Kidney tubule cell (primary cell): ENCODE data around the gene BNC2.
"Not testable (repeated sequence)": the region's sequence is repeated elsewhere in the genome, so short reads cannot be mapped to it uniquely, and the experiment has no call there.

ENCODE experiments used
- DNase-seq: peaks from one replicate; pipeline ENCODE4 v3.0.0-alpha.2; 2018; ENCODE audit warnings: low spot score

BNC2 gene

DNA sequence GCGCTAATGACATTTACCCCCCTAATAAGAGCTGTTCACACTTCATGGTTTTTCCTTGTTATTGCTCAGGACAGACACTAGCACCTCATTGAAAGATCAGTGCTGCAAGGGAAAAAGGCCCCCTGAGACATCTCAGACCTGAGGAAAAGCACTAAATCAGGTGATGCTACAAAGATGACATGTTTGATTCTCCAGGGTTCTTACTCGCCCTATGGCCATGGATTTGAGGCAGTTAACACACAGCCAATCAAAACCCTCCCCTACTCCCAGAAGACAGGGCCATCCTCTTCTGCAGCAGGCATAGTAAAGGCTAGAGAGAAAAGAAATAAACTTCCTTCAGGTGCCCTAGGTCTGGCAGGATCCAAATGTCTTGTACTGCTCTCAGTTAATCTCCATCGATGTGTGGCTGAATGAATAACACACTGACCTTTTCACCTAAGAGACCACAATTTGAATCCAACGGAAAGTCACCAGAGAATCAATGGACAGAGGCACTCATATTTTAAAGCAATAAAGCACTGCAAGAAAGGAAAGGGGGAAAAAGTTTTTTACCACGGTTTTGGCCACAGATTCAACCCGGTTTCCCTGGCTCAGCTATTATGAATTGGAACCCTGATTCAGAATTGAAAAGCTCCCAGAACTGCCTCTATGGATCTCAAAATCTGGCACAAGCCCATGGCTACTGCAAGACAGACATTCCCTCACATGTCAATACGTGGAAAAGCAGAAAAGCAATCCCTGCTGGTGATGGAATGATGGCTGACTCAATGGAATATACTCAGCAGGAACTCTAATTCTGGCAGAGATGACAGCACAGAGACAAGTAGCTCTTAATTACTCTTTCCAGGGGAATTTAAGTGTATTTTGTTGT, 329.5 kb downstream of the BNC2 start:
- peak; percentile 50 for DNase-seq

- not testable (repeated sequence) for DNase-seq
These were observed 330.8 kb downstream of the BNC2 start for GRCh38 chr9:16539626-16540025.

- peak; percentile 76 for DNase-seq
These were observed 334.9 kb downstream of the BNC2 start for GRCh38 chr9:16535555-16535954.

DNA sequence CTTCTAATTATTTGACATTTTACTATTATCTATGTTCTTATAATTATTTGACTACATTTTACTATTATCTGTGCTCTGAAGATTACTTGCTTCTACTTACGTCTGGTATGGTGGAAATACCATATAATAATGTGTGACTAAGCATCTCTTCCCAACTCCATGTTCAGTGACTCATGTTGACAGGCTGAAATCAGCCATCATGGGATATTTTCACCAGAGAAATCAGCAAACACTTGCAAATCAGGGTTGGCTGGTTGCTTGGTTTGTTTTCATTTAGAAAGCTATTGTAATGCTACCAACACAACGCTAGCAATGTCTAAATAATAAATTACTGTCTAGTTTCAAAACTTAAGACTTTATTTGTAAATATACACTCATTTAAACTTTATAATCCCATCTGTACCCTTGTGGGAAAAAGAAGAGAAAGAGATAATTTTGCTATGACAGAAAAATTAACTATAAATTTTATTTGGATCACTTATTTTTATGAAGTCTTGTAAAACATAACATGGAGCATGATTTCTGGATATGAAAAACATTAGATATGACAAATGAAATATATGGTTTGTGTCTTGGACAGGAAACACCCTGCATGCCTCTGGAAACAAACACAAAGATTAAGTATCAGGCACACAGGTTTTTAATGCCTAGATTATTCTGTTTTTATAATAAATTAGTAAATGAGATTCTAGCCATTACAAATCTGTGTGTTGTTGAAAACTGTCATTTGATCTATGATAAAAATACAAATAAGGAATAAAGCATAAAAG, 337.6 kb downstream of the BNC2 start:
- DNase-seq: peak; percentile 67

- no peak for DNase-seq
These were observed 338.2 kb downstream of the BNC2 start for GRCh38 chr9:16532272-16532671.

DNA sequence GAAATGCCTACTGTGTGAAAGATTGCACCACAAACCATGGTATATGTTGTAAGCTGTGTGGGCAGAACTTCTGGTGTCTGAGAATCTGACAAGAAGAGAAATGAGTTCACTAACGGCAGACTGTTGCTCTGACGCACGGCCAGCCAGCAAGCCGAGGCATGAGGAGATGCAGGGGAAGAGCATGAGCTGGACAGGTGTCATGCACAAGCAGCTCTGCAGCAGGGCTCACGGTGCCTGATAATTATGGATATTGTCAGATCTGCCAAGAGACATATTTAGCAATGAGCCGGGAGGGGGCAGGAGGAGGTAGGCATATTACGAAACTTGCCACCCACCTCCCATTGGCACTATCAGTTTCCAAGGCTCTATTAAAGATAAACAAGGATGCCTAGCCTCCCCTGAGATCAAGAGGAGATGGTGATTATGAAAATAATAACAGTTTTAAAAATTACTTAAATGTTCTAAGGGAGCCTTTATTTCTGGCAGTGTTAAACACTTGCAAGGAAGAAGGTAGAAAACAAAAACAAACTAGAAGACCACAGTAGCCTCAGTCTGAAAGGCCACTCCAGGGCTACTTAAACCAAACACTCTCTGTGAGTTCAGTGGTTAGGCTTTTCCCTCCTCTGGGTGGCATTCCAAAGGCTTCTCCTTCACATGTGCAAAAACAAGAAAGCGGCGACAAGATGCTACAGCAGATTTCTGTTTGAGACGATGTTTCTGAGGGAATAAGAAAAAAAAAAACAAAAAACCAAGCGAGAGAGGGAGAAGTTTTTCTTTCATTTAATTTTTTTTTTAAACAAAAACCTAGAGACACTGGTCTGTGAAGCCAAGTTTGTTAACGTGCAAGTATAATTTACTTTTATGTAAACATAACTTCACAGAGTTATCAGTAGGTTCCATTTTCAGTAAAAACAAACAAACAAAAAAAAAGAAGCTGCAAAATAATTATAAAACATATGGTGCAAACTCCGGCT, 339.5 kb downstream of the BNC2 start:
- no peak for DNase-seq

- no peak for DNase-seq
These were observed 342.9 kb downstream of the BNC2 start for GRCh38 chr9:16527573-16527972.

GRCh38 chr9:16526380-16526779, 344.1 kb downstream of the BNC2 start:
- peak; percentile 48 for DNase-seq

DNA sequence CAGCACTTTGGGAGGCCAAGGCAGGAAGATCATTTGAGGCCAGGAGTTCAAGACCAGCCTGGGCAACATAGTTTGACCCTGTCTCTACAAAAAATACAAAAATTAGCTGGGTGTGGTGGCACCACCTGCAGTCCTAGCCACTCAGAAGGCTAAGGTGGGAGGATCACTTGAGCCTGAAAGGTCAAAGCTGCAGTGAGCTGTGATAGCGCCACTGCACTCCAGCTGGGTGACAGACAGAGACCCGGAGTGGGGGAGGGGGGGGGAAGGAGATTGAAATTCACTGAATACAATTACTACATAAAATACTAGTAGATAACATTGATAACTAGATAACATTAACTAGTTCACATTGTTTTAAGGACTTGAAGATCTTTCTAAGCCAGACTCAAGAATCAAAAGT, 345.6 kb downstream of the BNC2 start:
- no peak for DNase-seq

GRCh38 chr9:16524078-16524477, 346.4 kb downstream of the BNC2 start:
- no peak for DNase-seq

GRCh38 chr9:16521868-16522411, 348.5 kb downstream of the BNC2 start:
- peak; percentile 88 for DNase-seq

- no peak for DNase-seq
These were observed 351.5 kb downstream of the BNC2 start for GRCh38 chr9:16519001-16519400.

- DNase-seq: no peak
These were observed 353.6 kb downstream of the BNC2 start for GRCh38 chr9:16516891-16517290.

- DNase-seq: no peak
These were observed 354.6 kb downstream of the BNC2 start for GRCh38 chr9:16515879-16516301.

DNA sequence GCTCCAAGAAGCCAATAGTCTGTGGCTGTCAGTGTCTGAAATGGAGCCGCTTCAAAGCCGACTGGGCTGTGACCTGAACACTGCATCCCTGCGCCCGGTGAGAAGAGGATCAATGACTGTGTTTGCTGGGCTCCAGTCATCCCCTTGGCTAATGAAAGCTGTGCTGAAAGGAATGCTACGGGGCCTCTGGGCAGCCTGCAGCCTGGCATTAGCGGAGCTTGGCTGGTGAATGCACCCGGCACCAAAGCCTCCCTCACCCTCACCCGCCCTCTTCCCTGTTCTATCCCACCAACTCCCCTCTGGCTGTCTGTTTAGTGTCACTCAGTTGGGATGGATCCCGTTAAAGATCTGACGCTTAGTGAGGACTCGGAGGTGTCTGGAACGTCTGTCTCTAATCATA, 355.3 kb downstream of the BNC2 start:
- no peak for DNase-seq

- DNase-seq: no peak
These were observed 356.3 kb downstream of the BNC2 start for GRCh38 chr9:16514131-16514530.

GRCh38 chr9:16512281-16512680, 358.2 kb downstream of the BNC2 start:
- DNase-seq: no peak

- DNase-seq: peak; percentile 21
These were observed 360.0 kb downstream of the BNC2 start for GRCh38 chr9:16510482-16510881.

GRCh38 chr9:16509997-16510396, 360.5 kb downstream of the BNC2 start:
- DNase-seq: peak; percentile 83

DNA sequence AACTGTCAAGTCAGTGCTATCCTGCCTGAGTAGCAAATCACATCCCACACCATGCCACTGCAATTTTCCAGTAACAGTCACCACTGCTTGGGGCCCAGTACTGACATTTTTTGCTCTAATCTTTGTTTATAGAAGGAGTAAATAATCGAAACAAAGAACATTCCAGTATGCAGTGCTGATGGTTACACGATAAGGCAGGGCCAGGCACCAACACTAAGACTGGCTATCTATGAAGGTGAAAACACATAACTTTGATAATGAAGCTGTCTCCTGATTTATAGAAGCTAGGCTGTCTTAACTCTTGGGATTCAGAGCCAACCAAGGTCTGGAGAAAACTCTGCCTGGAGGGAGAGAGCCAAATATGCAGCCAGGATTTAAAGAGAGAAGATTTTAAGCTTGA, 365.3 kb downstream of the BNC2 start:
- DNase-seq: peak; percentile 20

- DNase-seq: no peak
These were observed 368.7 kb downstream of the BNC2 start for GRCh38 chr9:16501726-16502125.

GRCh38 chr9:16501141-16501540, 369.3 kb downstream of the BNC2 start:
- DNase-seq: peak; percentile 55
